SK-N-SH treated with all-trans-retinoic acid at 6 μM for 48 hours (cell line): ENCODE measurements around the gene KCNIP1.

ENCODE experiments used
- ARNTL ChIP-seq: fragments of 450-650 bp; formaldehyde crosslinking; IDR thresholded peaks from 2 replicates; pipeline ENCODE4 v1.5.0; 2020; ENCODE audit warnings: low read depth, mild to moderate bottlenecking, moderate library complexity, borderline replicate concordance
- ESRRG ChIP-seq: fragments of 250-450 bp; sonication (Bioruptor Pico); IDR thresholded peaks from 2 replicates; pipeline ENCODE4 v1.6.1; 2021; ENCODE audit warnings: mild to moderate bottlenecking
- GLIS3 ChIP-seq: fragments of 250-450 bp; sonication (Bioruptor Pico); IDR thresholded peaks from 2 replicates; pipeline ENCODE4 v1.5.0; 2020; ENCODE audit warnings: mild to moderate bottlenecking, moderate library complexity
- SNAI2 ChIP-seq: fragments of 250-450 bp; sonication (Bioruptor Pico); IDR thresholded peaks from 2 replicates; pipeline ENCODE4 v1.5.0; 2020; ENCODE audit warnings: mild to moderate bottlenecking, moderate library complexity
- TCF4 ChIP-seq: fragments of 250-450 bp; sonication (Bioruptor Pico); IDR thresholded peaks from 2 replicates; pipeline ENCODE4 v1.8.0; 2021; ENCODE audit warnings: mild to moderate bottlenecking, moderate library complexity, borderline replicate concordance
- ZC3H10 ChIP-seq: fragments of 250-450 bp; sonication (Bioruptor Pico); IDR thresholded peaks from 2 replicates; pipeline ENCODE4 v1.5.1; 2021; ENCODE audit warnings: mild to moderate bottlenecking, moderate library complexity
- ZFP3 ChIP-seq: fragments of 250-450 bp; sonication (Bioruptor Pico); IDR thresholded peaks from 2 replicates; pipeline ENCODE4 v1.5.0; 2020; ENCODE audit warnings: mild to moderate bottlenecking, moderate library complexity
- TF ChIP-seq, protein P1 (sequence below): fragments of 250-450 bp; sonication (Bioruptor Pico); IDR thresholded peaks from 2 replicates; pipeline ENCODE4 v1.5.1; 2021; ENCODE audit warnings: mild to moderate bottlenecking, moderate library complexity
- TF ChIP-seq, protein P2 (sequence below): fragments of 250-450 bp; sonication (Bioruptor Pico); IDR thresholded peaks from 2 replicates; pipeline ENCODE4 v1.5.1; 2020; ENCODE audit warnings: low read depth, mild to moderate bottlenecking, moderate library complexity

DNA sequence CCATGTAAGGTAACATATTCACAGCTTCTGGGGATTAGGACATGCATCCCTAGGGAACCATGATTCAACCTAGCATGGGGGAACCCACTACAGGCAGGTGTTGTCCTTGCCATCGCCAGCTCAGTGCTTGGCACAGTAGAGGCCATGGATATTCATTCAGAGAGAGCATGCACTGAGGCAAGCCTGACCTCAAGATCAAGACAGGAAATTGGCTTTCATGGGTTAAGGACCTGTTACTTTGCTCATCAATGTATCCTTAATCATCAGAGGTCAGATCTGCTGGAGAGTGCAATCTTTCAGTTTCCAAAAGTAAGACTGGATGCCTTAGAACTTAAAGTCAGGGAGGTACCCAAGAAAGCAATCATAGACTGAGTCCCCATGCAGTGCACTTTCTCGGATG, 84.0 kb downstream of the KCNIP1 start:
- no peak for TF ChIP-seq SNAI2
- TF ChIP-seq GLIS3 (CRISPR knock-in tag): no peak
- TF ChIP-seq, protein P1, sequence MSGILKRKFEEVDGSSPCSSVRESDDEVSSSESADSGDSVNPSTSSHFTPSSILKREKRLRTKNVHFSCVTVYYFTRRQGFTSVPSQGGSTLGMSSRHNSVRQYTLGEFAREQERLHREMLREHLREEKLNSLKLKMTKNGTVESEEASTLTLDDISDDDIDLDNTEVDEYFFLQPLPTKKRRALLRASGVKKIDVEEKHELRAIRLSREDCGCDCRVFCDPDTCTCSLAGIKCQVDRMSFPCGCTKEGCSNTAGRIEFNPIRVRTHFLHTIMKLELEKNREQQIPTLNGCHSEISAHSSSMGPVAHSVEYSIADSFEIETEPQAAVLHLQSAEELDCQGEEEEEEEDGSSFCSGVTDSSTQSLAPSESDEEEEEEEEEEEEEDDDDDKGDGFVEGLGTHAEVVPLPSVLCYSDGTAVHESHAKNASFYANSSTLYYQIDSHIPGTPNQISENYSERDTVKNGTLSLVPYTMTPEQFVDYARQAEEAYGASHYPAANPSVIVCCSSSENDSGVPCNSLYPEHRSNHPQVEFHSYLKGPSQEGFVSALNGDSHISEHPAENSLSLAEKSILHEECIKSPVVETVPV: no peak
- TF ChIP-seq TCF4: no peak
- no peak for TF ChIP-seq ARNTL
- TF ChIP-seq ZFP3: no peak
- TF ChIP-seq ESRRG (CRISPR knock-in tag): no peak
- TF ChIP-seq ZC3H10 (CRISPR knock-in tag): no peak
- TF ChIP-seq, protein P2, sequence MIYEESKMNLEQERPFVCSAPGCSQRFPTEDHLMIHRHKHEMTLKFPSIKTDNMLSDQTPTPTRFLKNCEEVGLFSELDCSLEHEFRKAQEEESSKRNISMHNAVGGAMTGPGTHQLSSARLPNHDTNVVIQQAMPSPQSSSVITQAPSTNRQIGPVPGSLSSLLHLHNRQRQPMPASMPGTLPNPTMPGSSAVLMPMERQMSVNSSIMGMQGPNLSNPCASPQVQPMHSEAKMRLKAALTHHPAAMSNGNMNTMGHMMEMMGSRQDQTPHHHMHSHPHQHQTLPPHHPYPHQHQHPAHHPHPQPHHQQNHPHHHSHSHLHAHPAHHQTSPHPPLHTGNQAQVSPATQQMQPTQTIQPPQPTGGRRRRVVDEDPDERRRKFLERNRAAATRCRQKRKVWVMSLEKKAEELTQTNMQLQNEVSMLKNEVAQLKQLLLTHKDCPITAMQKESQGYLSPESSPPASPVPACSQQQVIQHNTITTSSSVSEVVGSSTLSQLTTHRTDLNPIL: no peak
